Inflammatory macrophage treated with lipopolysaccharide for 1 hour (primary cell): ENCODE measurements around the gene HNRNPU.

ENCODE experiments used
- DNase-seq, 2 donors: peaks; one replicate each; pipeline ENCODE4 v3.0.0-alpha.2; 2020 to 2022

HNRNPU gene

DNA sequence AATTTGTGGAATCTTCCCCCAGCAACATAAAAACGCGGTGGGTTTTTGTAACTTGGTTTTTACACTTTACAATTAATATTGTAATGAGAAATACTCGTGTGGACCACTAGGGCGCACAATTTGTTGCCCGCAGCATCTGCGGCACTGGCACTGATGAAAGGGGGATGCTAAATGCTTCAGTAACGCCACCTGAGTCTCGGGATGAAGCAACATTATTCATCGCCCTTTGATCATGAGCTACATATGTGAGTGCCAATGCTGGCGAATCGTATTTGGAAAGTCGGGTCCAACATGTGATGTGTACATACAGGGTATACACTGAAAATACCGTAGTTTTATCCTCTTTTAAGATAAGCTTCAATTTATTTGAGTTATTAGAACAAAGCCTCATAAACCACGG, 63.1 kb downstream of the HNRNPU start:
- peak; percentile 14 to 30 for DNase-seq

DNA sequence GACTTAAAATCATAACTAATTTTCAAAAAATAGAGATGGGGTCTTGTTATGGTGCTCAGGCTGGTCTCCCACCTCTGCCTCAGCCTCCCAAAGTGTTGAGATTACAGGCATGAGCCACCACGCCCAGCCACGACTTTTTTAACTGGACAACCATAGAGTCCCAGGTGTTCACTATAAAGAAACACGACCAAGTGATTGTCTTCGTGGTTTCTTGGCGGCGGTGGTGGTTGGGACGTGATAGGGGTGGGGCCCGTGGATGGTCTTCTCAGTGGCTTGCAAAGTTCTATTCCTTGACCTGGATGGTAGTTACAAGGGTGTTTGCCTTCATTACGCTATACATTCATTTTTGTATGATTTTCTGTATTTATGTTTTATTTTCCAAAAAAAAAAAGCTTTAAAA, 63.5 kb downstream of the HNRNPU start:
- no peak for DNase-seq
